ENCODE measurements around the gene ZFYVE21.

Gene ZFYVE21

GRCh38 chr14:103741876-103742275, 26.3 kb downstream of the ZFYVE21 start:
- peaks cover 4% of the 10 kb centered on the region for H3K36me3 ChIP-seq (ENCODE audit: insufficient read depth, low read length)
- no peaks in the 10 kb centered on the region for H3K4me1 ChIP-seq (ENCODE audit: insufficient read depth, low read length)
- no peak overlapping the region for H2AFZ ChIP-seq (ENCODE audit: low read depth, low read length)

GRCh38 chr14:103742499-103743255, 27.1 kb downstream of the ZFYVE21 start:
- Histone ChIP-seq H3K27me3 (ENCODE audit: insufficient read depth, low read length) (no peaks in the 10 kb centered on the region), H3K4me1 (ENCODE audit: insufficient read depth, low read length) (no peaks in the 10 kb centered on the region), H3K36me3 (ENCODE audit: insufficient read depth, low read length) (peaks cover 4% of the 10 kb centered on the region), H2AFZ (ENCODE audit: low read depth, low read length) (no peak overlapping the region), H3K9me3 (ENCODE audit: low read length) (no peaks in the 10 kb centered on the region), H3K4me3 (ENCODE audit: low read length) (no peak overlapping the region)

More at GRCh38 chr14:103741876-103742275, 26.3 kb downstream of the ZFYVE21 start:
- no peaks in the 10 kb centered on the region for H3K9me3 ChIP-seq (ENCODE audit: low read length)
- H3K4me3 ChIP-seq (ENCODE audit: low read length): no peak overlapping the region
- H3K27me3 ChIP-seq (ENCODE audit: insufficient read depth, low read length): no peaks in the 10 kb centered on the region

GRCh38 chr14:103743691-103744090, 28.1 kb downstream of the ZFYVE21 start:
- H3K36me3 ChIP-seq (ENCODE audit: insufficient read depth, low read length): peaks cover 4% of the 10 kb centered on the region
- H2AFZ ChIP-seq (ENCODE audit: low read depth, low read length): no peak overlapping the region
- no peaks in the 10 kb centered on the region for H3K9me3 ChIP-seq (ENCODE audit: low read length)

GRCh38 chr14:103744621-103745395, 29.2 kb downstream of the ZFYVE21 start:
- H3K27me3 ChIP-seq (ENCODE audit: insufficient read depth, low read length): no peaks in the 10 kb centered on the region
- H3K4me1 ChIP-seq (ENCODE audit: insufficient read depth, low read length): no peaks in the 10 kb centered on the region
- H3K36me3 ChIP-seq (ENCODE audit: insufficient read depth, low read length): peaks cover 4% of the 10 kb centered on the region
- no peak overlapping the region for H3K4me3 ChIP-seq (ENCODE audit: low read length)
- no peaks in the 10 kb centered on the region for H3K9me3 ChIP-seq (ENCODE audit: low read length)
- no peak overlapping the region for H2AFZ ChIP-seq (ENCODE audit: low read depth, low read length)

More at GRCh38 chr14:103743691-103744090, 28.1 kb downstream of the ZFYVE21 start:
- H3K4me3 ChIP-seq (ENCODE audit: low read length): no peak overlapping the region
- no peaks in the 10 kb centered on the region for H3K27me3 ChIP-seq (ENCODE audit: insufficient read depth, low read length)
- no peaks in the 10 kb centered on the region for H3K4me1 ChIP-seq (ENCODE audit: insufficient read depth, low read length)

- no peaks in the 10 kb centered on the region for H3K36me3 ChIP-seq (ENCODE audit: insufficient read depth, low read length)
- no peak overlapping the region for H2AFZ ChIP-seq (ENCODE audit: low read depth, low read length)
- H3K4me3 ChIP-seq (ENCODE audit: low read length): no peak overlapping the region
- H3K4me1 ChIP-seq (ENCODE audit: insufficient read depth, low read length): no peaks in the 10 kb centered on the region
- H3K9me3 ChIP-seq (ENCODE audit: low read length): no peaks in the 10 kb centered on the region
- no peaks in the 10 kb centered on the region for H3K27me3 ChIP-seq (ENCODE audit: insufficient read depth, low read length)
Measured at GRCh38 chr14:103745424-103745823, 29.8 kb downstream of the ZFYVE21 start.

- Histone ChIP-seq H3K9me3 (ENCODE audit: low read length) (no peaks in the 10 kb centered on the region), H2AFZ (ENCODE audit: low read depth, low read length) (no peak overlapping the region), H3K4me1 (ENCODE audit: insufficient read depth, low read length) (no peaks in the 10 kb centered on the region), H3K4me3 (ENCODE audit: low read length) (no peak overlapping the region), H3K36me3 (ENCODE audit: insufficient read depth, low read length) (no peaks in the 10 kb centered on the region), H3K27me3 (ENCODE audit: insufficient read depth, low read length) (no peaks in the 10 kb centered on the region)
Measured at GRCh38 chr14:103746701-103747100, 31.1 kb downstream of the ZFYVE21 start.

- no peaks in the 10 kb centered on the region for H3K4me1 ChIP-seq (ENCODE audit: insufficient read depth, low read length)
- H3K36me3 ChIP-seq (ENCODE audit: insufficient read depth, low read length): no peaks in the 10 kb centered on the region
- H3K27me3 ChIP-seq (ENCODE audit: insufficient read depth, low read length): no peaks in the 10 kb centered on the region
- no peak overlapping the region for H2AFZ ChIP-seq (ENCODE audit: low read depth, low read length)
- H3K9me3 ChIP-seq (ENCODE audit: low read length): no peaks in the 10 kb centered on the region
- no peak overlapping the region for H3K4me3 ChIP-seq (ENCODE audit: low read length)
Measured at GRCh38 chr14:103748534-103748857, 32.9 kb downstream of the ZFYVE21 start.

GRCh38 chr14:103749452-103749851, 33.8 kb downstream of the ZFYVE21 start:
- Histone ChIP-seq H3K27me3 (ENCODE audit: insufficient read depth, low read length) (no peaks in the 10 kb centered on the region), H3K36me3 (ENCODE audit: insufficient read depth, low read length) (no peaks in the 10 kb centered on the region), H3K9me3 (ENCODE audit: low read length) (no peaks in the 10 kb centered on the region), H3K4me3 (ENCODE audit: low read length) (no peak overlapping the region), H3K4me1 (ENCODE audit: insufficient read depth, low read length) (no peaks in the 10 kb centered on the region), H2AFZ (ENCODE audit: low read depth, low read length) (no peak overlapping the region)

- Histone ChIP-seq H2AFZ (ENCODE audit: low read depth, low read length) (no peak overlapping the region), H3K4me3 (ENCODE audit: low read length) (no peak overlapping the region), H3K4me1 (ENCODE audit: insufficient read depth, low read length) (no peaks in the 10 kb centered on the region), H3K9me3 (ENCODE audit: low read length) (no peaks in the 10 kb centered on the region), H3K36me3 (ENCODE audit: insufficient read depth, low read length) (no peaks in the 10 kb centered on the region), H3K27me3 (ENCODE audit: insufficient read depth, low read length) (no peaks in the 10 kb centered on the region)
Measured at GRCh38 chr14:103749860-103750259, 34.2 kb downstream of the ZFYVE21 start.

GRCh38 chr14:103753774-103754173, 38.2 kb downstream of the ZFYVE21 start:
- no peaks in the 10 kb centered on the region for H3K4me1 ChIP-seq (ENCODE audit: insufficient read depth, low read length)
- H2AFZ ChIP-seq (ENCODE audit: low read depth, low read length): no peak overlapping the region
- H3K36me3 ChIP-seq (ENCODE audit: insufficient read depth, low read length): no peaks in the 10 kb centered on the region
- no peak overlapping the region for H3K4me3 ChIP-seq (ENCODE audit: low read length)
- no peaks in the 10 kb centered on the region for H3K27me3 ChIP-seq (ENCODE audit: insufficient read depth, low read length)
- H3K9me3 ChIP-seq (ENCODE audit: low read length): no peaks in the 10 kb centered on the region

GRCh38 chr14:103755060-103755459, 39.5 kb downstream of the ZFYVE21 start:
- H3K4me1 ChIP-seq (ENCODE audit: insufficient read depth, low read length): no peaks in the 10 kb centered on the region
- H3K27me3 ChIP-seq (ENCODE audit: insufficient read depth, low read length): no peaks in the 10 kb centered on the region
- no peaks in the 10 kb centered on the region for H3K36me3 ChIP-seq (ENCODE audit: insufficient read depth, low read length)
- no peak overlapping the region for H2AFZ ChIP-seq (ENCODE audit: low read depth, low read length)
- no peaks in the 10 kb centered on the region for H3K9me3 ChIP-seq (ENCODE audit: low read length)
- no peak overlapping the region for H3K4me3 ChIP-seq (ENCODE audit: low read length)

- Histone ChIP-seq H3K4me3 (ENCODE audit: low read length) (no peak overlapping the region), H3K27me3 (ENCODE audit: insufficient read depth, low read length) (no peaks in the 10 kb centered on the region), H3K9me3 (ENCODE audit: low read length) (no peaks in the 10 kb centered on the region), H2AFZ (ENCODE audit: low read depth, low read length) (no peak overlapping the region), H3K36me3 (ENCODE audit: insufficient read depth, low read length) (no peaks in the 10 kb centered on the region), H3K4me1 (ENCODE audit: insufficient read depth, low read length) (peaks cover 7% of the 10 kb centered on the region)
Measured at GRCh38 chr14:103758059-103758776, 42.6 kb downstream of the ZFYVE21 start.

GRCh38 chr14:103762036-103762435, 46.4 kb downstream of the ZFYVE21 start:
- H2AFZ ChIP-seq (ENCODE audit: low read depth, low read length): no peak overlapping the region
- H3K4me3 ChIP-seq (ENCODE audit: low read length): no peak overlapping the region
- H3K9me3 ChIP-seq (ENCODE audit: low read length): peaks cover 2% of the 10 kb centered on the region
- peaks cover 10% of the 10 kb centered on the region for H3K4me1 ChIP-seq (ENCODE audit: insufficient read depth, low read length)
- no peaks in the 10 kb centered on the region for H3K36me3 ChIP-seq (ENCODE audit: insufficient read depth, low read length)
- no peaks in the 10 kb centered on the region for H3K27me3 ChIP-seq (ENCODE audit: insufficient read depth, low read length)

All from neuron (in vitro differentiated cells).